DND-41 (cell line): ENCODE measurements around the gene CRTAC1.

Source experiments
- EZH2 ChIP-seq: IDR thresholded peaks from 3 replicates; pipeline ENCODE4 v1.6.1; 2012; ENCODE audit warnings: borderline replicate concordance, low read depth, mild to moderate bottlenecking, moderate library complexity, low read length, inconsistent platforms; ENCODE audit not compliant: severe bottlenecking
- TF ChIP-seq, protein P1 (sequence below): IDR thresholded peaks from 2 replicates; pipeline ENCODE4 v1.5.1; 2012; ENCODE audit warnings: borderline replicate concordance, low read length, moderate library complexity, mild to moderate bottlenecking; ENCODE audit not compliant: poor library complexity, severe bottlenecking; ENCODE audit errors: extremely low read depth

DNA sequence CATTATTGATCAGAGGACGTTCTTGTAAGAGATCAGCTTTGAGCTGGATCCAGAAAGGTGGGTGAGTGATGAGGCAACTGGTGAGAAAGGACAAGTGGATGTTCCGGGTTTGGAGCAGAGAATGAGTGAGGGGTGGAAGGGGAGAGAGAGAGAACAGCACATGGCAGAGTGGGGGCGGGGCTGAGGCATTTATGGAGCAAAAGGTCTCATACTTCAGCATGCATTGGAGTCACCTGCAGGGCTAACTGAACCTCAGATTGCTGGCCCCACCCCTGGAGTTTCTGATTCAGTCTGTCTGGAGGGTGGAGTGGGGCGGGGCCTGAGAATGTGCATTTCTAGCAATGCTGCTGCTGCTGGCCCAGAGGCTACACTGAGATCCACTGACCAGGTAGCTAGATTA lies 109.6 kb downstream of the CRTAC1 start:
- TF ChIP-seq, protein P1, sequence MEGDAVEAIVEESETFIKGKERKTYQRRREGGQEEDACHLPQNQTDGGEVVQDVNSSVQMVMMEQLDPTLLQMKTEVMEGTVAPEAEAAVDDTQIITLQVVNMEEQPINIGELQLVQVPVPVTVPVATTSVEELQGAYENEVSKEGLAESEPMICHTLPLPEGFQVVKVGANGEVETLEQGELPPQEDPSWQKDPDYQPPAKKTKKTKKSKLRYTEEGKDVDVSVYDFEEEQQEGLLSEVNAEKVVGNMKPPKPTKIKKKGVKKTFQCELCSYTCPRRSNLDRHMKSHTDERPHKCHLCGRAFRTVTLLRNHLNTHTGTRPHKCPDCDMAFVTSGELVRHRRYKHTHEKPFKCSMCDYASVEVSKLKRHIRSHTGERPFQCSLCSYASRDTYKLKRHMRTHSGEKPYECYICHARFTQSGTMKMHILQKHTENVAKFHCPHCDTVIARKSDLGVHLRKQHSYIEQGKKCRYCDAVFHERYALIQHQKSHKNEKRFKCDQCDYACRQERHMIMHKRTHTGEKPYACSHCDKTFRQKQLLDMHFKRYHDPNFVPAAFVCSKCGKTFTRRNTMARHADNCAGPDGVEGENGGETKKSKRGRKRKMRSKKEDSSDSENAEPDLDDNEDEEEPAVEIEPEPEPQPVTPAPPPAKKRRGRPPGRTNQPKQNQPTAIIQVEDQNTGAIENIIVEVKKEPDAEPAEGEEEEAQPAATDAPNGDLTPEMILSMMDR, result no peak
- no peak for TF ChIP-seq EZH2
